Measurements from ENCODE around the gene DERL3.

DNA sequence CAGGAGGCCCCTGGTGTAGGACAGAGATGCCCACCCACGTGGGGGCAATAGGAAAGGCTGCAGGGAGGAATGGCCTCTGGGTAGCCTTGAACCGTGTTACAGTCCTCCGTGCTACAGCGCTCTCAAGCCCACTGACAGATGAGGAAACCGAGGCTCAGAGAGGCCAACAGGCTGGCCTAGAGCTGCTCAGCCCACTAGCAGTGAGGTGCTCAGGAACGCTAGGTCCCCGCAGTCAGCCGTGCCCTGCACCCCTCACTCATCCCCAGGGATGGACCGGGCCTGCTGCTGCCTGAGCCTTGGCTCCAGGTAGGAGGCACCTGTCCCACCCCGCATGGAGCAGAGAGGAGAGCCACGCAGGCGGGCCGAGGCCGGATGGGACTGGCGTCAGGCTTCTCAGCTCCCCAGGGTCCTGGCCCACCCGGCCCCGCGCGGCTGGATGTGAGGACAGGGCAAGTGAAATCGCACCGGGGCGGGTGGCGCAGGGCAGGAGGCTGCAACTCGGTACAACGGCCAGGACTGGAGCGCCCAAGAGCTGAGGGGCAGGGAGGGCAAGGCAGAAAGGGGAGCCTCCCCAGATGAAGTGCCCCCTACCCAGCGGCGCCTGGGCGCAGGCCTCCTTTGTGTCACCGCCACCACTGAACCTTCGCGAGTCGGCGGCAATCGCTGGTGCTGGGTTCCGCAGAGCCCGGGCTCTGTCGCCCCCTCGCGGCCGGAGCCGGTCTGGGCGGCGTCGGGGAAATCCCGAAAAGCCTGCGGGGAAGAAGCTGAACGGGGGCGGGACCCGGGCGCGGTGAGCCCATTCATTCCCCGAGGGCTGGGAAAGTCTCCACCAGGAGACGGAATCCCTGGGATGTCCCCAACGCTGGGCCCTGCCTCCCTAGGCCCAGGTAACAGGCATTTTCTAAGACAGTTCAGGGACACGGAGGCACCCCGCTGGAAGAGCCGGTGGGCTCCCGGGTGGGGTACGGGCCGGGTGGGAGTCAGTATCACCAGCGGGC, 10.5 kb upstream of the DERL3 start:
- TF ChIP-seq, protein P1, sequence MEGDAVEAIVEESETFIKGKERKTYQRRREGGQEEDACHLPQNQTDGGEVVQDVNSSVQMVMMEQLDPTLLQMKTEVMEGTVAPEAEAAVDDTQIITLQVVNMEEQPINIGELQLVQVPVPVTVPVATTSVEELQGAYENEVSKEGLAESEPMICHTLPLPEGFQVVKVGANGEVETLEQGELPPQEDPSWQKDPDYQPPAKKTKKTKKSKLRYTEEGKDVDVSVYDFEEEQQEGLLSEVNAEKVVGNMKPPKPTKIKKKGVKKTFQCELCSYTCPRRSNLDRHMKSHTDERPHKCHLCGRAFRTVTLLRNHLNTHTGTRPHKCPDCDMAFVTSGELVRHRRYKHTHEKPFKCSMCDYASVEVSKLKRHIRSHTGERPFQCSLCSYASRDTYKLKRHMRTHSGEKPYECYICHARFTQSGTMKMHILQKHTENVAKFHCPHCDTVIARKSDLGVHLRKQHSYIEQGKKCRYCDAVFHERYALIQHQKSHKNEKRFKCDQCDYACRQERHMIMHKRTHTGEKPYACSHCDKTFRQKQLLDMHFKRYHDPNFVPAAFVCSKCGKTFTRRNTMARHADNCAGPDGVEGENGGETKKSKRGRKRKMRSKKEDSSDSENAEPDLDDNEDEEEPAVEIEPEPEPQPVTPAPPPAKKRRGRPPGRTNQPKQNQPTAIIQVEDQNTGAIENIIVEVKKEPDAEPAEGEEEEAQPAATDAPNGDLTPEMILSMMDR (optimal IDR thresholded peaks at IDR 0.05 in 1 of 3, IDR thresholded peaks at IDR 0.05 in 1 of 3, conservative IDR thresholded peaks at IDR 0.05 in 1 of 3; ENCODE audit: extremely low read depth in 1 of 3, insufficient read depth in 2 of 3, low read length in 3 of 3): peak; percentile 79 to 99 (median 86)
- TF ChIP-seq EZH2 (IDR thresholded peaks at IDR 0.05; ENCODE audit: low read length): no peak
